ENCODE measurements around the gene SBF2.

The SBF2 gene

GRCh38 chr11:10317776-10318526, 23.9 kb upstream of the SBF2 start:
- no peak for DNase-seq (ENCODE audit: low read depth)
- TF ChIP-seq CTCF (IDR thresholded peaks at IDR 0.05; ENCODE audit: control insufficient read depth, insufficient read depth, low read depth, low read length, missing control alignments), result no peak
- H3K4me3 ChIP-seq (ENCODE audit: control insufficient read depth, low read depth, low read length), result no peak overlapping the region

GRCh38 chr11:10317151-10317755, 23.2 kb upstream of the SBF2 start:
- no peak for DNase-seq (ENCODE audit: low read depth)
- no peak for TF ChIP-seq CTCF (IDR thresholded peaks at IDR 0.05; ENCODE audit: control insufficient read depth, insufficient read depth, low read depth, low read length, missing control alignments)
- no peak overlapping the region for H3K4me3 ChIP-seq (ENCODE audit: control insufficient read depth, low read depth, low read length)

- no peak for TF ChIP-seq CTCF (IDR thresholded peaks at IDR 0.05; ENCODE audit: control insufficient read depth, insufficient read depth, low read depth, low read length, missing control alignments)
- H3K4me3 ChIP-seq (ENCODE audit: control insufficient read depth, low read depth, low read length), result no peak overlapping the region
- no peak for DNase-seq (ENCODE audit: low read depth)
Observed at GRCh38 chr11:10315083-10315482, 21.1 kb upstream of the SBF2 start.

- no peak for TF ChIP-seq CTCF (IDR thresholded peaks at IDR 0.05; ENCODE audit: control insufficient read depth, insufficient read depth, low read depth, low read length, missing control alignments)
- DNase-seq (ENCODE audit: low read depth), result no peak
Observed at GRCh38 chr11:10314199-10315072, 20.4 kb upstream of the SBF2 start.

GRCh38 chr11:10311802-10312201, 17.8 kb upstream of the SBF2 start:
- no peak for DNase-seq (ENCODE audit: low read depth)
- TF ChIP-seq CTCF (IDR thresholded peaks at IDR 0.05; ENCODE audit: control insufficient read depth, insufficient read depth, low read depth, low read length, missing control alignments), result no peak
- H3K4me3 ChIP-seq (ENCODE audit: control insufficient read depth, low read depth, low read length), result no peak overlapping the region

More at GRCh38 chr11:10314199-10315072, 20.4 kb upstream of the SBF2 start:
- H3K4me3 ChIP-seq (ENCODE audit: control insufficient read depth, low read depth, low read length), result no peak overlapping the region

GRCh38 chr11:10310301-10310841, 16.4 kb upstream of the SBF2 start:
- no peak for DNase-seq (ENCODE audit: low read depth)
- TF ChIP-seq CTCF (IDR thresholded peaks at IDR 0.05; ENCODE audit: control insufficient read depth, insufficient read depth, low read depth, low read length, missing control alignments), result no peak
- H3K4me3 ChIP-seq (ENCODE audit: control insufficient read depth, low read depth, low read length), result no peak overlapping the region

Measured in AG09309 (cell line).